Panc1 (cell line): ENCODE measurements around the gene TUBG1.

Source experiments
- SIN3A ChIP-seq: IDR thresholded peaks from 2 replicates; pipeline ENCODE4 v1.6.1; 2012; ENCODE audit warnings: low read depth, mild to moderate bottlenecking, low read length, moderate library complexity, borderline replicate concordance; ENCODE audit not compliant: insufficient read depth
- TF ChIP-seq, protein P1 (sequence below): fragments of 450-650 bp; IDR thresholded peaks from 2 replicates; pipeline ENCODE4 v1.5.1; 2017; ENCODE audit warnings: mild to moderate bottlenecking
- TF ChIP-seq, protein P2 (sequence below), 2 experiments: IDR thresholded peaks; 2 replicates each; pipeline ENCODE4 v1.6.1; 2011 to 2012; ENCODE audit warnings: low read depth in 2 of 2, control low read depth in 1 of 2, low read length in 1 of 2, mild to moderate bottlenecking in 1 of 2, moderate library complexity in 1 of 2; ENCODE audit not compliant: insufficient read depth in 1 of 2

DNA sequence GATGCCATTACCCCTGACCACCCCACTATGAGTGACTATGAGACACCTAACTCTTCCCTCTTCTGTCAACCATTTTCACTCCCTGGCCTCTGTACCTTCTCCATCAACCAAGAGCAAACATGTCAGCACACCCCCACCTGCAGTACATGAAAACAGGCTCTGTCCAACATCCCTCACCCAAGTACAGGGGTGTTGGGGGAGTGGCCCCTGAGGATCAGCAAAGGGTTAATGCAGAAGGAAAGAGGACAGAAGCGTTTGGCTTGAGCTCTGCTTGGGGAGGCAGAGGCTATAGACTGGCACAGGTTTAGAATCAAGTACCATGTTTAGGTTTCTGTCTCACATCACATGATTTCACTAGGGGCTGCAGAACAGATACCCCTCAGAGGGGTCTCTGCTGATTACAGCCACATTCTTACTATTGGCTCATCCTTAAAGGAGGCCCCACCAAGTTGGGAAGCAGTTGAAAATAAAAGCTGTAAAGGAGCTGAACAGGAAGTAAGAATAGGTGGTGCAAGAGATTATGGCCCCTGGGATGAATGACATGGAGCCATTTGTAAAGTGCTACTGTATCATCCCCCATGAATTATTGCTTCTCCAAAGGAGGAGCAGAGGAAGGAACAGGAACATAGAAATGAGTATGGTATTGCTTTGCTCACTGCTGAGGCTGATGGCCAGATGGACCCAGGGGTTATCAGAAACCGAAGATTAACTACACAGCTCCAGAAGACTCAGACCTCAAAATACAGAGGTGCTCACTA, 29.5 kb upstream of the TUBG1 start:
- TF ChIP-seq SIN3A: no peak
- TF ChIP-seq, protein P1, sequence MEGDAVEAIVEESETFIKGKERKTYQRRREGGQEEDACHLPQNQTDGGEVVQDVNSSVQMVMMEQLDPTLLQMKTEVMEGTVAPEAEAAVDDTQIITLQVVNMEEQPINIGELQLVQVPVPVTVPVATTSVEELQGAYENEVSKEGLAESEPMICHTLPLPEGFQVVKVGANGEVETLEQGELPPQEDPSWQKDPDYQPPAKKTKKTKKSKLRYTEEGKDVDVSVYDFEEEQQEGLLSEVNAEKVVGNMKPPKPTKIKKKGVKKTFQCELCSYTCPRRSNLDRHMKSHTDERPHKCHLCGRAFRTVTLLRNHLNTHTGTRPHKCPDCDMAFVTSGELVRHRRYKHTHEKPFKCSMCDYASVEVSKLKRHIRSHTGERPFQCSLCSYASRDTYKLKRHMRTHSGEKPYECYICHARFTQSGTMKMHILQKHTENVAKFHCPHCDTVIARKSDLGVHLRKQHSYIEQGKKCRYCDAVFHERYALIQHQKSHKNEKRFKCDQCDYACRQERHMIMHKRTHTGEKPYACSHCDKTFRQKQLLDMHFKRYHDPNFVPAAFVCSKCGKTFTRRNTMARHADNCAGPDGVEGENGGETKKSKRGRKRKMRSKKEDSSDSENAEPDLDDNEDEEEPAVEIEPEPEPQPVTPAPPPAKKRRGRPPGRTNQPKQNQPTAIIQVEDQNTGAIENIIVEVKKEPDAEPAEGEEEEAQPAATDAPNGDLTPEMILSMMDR: no peak
- TF ChIP-seq, protein P2, sequence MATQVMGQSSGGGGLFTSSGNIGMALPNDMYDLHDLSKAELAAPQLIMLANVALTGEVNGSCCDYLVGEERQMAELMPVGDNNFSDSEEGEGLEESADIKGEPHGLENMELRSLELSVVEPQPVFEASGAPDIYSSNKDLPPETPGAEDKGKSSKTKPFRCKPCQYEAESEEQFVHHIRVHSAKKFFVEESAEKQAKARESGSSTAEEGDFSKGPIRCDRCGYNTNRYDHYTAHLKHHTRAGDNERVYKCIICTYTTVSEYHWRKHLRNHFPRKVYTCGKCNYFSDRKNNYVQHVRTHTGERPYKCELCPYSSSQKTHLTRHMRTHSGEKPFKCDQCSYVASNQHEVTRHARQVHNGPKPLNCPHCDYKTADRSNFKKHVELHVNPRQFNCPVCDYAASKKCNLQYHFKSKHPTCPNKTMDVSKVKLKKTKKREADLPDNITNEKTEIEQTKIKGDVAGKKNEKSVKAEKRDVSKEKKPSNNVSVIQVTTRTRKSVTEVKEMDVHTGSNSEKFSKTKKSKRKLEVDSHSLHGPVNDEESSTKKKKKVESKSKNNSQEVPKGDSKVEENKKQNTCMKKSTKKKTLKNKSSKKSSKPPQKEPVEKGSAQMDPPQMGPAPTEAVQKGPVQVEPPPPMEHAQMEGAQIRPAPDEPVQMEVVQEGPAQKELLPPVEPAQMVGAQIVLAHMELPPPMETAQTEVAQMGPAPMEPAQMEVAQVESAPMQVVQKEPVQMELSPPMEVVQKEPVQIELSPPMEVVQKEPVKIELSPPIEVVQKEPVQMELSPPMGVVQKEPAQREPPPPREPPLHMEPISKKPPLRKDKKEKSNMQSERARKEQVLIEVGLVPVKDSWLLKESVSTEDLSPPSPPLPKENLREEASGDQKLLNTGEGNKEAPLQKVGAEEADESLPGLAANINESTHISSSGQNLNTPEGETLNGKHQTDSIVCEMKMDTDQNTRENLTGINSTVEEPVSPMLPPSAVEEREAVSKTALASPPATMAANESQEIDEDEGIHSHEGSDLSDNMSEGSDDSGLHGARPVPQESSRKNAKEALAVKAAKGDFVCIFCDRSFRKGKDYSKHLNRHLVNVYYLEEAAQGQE (IDR thresholded peaks at IDR 0.05; ENCODE audit: insufficient read depth in 1 of 2, low read depth in 2 of 2, low read length in 1 of 2): no peak
